Measurements from ENCODE around the gene FTCD.

The FTCD gene

GRCh38 chr21:46120301-46121285, 34.8 kb downstream of the FTCD start:
- DNase-seq (ENCODE audit: insufficient read length, low spot score) = peak; percentile 21
- TF ChIP-seq PAX5 (IDR thresholded peaks at IDR 0.05; ENCODE audit: insufficient read depth, low read length, severe bottlenecking) (no peak), POLR2AphosphoS5 (IDR thresholded peaks at IDR 0.05; ENCODE audit: low read depth, low read length) (no peak), TAF1 (IDR thresholded peaks at IDR 0.05; ENCODE audit: low read depth, low read length) (no peak), POU2F2 (IDR thresholded peaks at IDR 0.05; ENCODE audit: low read depth, low read length) (no peak), POLR2A (IDR thresholded peaks at IDR 0.05; ENCODE audit: low read depth, low read length) (no peak), SPI1 (IDR thresholded peaks at IDR 0.05; ENCODE audit: low read depth, low read length) (no peak)
- FAIRE-seq = no peak

GRCh38 chr21:46119637-46120271, 35.6 kb downstream of the FTCD start:
- FAIRE-seq (no peak), DNase-seq (ENCODE audit: insufficient read length, low spot score) (peak; percentile 19)
- TF ChIP-seq POU2F2 (IDR thresholded peaks at IDR 0.05; ENCODE audit: low read depth, low read length) (no peak), PAX5 (IDR thresholded peaks at IDR 0.05; ENCODE audit: insufficient read depth, low read length, severe bottlenecking) (no peak), TAF1 (IDR thresholded peaks at IDR 0.05; ENCODE audit: low read depth, low read length) (no peak), POLR2A (IDR thresholded peaks at IDR 0.05; ENCODE audit: low read depth, low read length) (no peak), POLR2AphosphoS5 (IDR thresholded peaks at IDR 0.05; ENCODE audit: low read depth, low read length) (no peak), SPI1 (IDR thresholded peaks at IDR 0.05; ENCODE audit: low read depth, low read length) (no peak)

- no peak for FAIRE-seq
These were observed 36.2 kb downstream of the FTCD start for GRCh38 chr21:46119144-46119636.

DNA sequence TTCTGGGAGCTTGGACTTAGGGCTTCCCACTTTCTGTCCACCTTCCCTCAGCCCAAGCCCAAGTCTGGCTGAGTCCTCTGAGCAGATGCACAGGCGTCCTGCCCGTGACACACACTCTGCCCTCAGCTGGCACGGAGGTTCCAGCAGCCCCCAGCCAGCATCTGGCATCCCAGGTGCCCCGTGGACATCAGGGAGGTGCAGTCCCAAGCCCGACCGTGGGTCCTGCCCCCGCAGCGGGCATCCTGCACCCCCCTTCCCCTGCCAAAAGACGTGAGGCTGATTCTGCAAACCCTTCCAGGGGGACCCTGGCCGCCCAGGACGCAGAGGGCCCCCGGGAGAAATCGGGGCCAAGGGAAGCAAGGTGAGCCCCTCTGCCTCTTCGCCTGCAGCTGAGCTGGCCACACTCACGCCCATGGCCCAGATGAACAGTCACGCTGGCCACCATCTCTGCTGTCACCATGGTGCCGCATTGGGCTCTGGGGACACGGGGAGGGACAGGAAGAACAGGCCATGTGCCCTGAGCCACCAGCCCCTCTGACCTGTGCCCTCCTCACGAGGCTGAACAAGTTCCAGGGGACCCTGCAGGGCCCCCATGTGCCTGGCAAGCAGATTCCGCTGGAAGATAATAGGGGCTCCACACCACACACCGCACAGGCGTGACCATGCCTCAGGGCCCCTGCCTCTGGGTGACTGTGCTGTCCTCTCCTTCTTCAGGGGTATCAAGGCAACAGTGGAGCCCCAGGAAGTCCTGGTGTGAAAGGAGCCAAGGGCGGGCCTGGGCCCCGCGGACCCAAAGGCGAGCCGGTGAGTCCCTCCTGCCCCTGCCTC, 36.8 kb downstream of the FTCD start:
- DNase-seq (ENCODE audit: insufficient read length, low spot score) (peak; percentile 18), FAIRE-seq (no peak)
- no peak for TF ChIP-seq POU2F2 (IDR thresholded peaks at IDR 0.05; ENCODE audit: low read depth, low read length)

More at GRCh38 chr21:46119144-46119636, 36.2 kb downstream of the FTCD start:
- TF ChIP-seq TAF1 (IDR thresholded peaks at IDR 0.05; ENCODE audit: low read depth, low read length) (no peak), PAX5 (IDR thresholded peaks at IDR 0.05; ENCODE audit: insufficient read depth, low read length, severe bottlenecking) (no peak), SPI1 (IDR thresholded peaks at IDR 0.05; ENCODE audit: low read depth, low read length) (no peak), POLR2A (IDR thresholded peaks at IDR 0.05; ENCODE audit: low read depth, low read length) (no peak), POU2F2 (IDR thresholded peaks at IDR 0.05; ENCODE audit: low read depth, low read length) (no peak), POLR2AphosphoS5 (IDR thresholded peaks at IDR 0.05; ENCODE audit: low read depth, low read length) (no peak)
- DNase-seq (ENCODE audit: insufficient read length, low spot score) = peak; percentile 7

DNA sequence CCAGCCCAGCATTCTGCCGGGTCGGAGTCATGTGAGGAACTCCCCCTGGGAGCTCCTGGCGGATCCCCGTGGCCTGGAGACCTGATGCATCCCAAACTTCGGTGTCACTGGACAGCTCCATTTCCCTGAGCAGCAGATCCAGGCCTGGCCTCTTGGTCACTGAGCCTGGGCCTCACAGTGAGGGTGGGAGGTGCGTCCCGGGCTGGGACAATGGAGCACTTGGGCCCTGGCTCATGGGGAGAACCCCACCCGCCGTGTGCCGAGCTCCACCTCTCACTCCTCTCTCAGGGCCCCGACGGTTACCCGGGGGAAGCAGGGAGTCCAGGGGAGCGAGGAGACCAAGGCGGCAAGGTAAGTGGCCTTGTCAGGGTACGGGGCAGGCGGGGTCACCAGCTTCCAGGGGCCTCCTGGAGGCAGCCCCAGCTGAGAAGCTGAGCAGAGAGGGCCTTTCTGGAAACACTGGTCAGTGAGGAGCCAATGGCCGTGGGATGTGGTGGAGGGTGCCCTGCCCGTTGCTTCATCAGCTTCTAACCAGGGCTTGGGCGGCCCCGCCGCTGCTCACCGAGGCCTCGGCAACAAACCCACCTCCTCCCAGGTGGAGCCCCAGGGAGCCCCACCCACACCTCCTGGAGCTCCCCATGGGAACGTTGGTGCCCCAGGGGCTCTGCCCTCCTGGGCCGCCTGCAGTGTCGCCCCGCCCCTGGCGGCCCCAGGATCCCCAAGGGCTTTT, 37.6 kb downstream of the FTCD start:
- TF ChIP-seq POLR2AphosphoS5 (IDR thresholded peaks at IDR 0.05; ENCODE audit: low read depth, low read length) (no peak), POU2F2 (IDR thresholded peaks at IDR 0.05; ENCODE audit: low read depth, low read length) (no peak), POLR2A (IDR thresholded peaks at IDR 0.05; ENCODE audit: low read depth, low read length) (no peak), TAF1 (IDR thresholded peaks at IDR 0.05; ENCODE audit: low read depth, low read length) (no peak), SPI1 (IDR thresholded peaks at IDR 0.05; ENCODE audit: low read depth, low read length) (no peak), PAX5 (IDR thresholded peaks at IDR 0.05; ENCODE audit: insufficient read depth, low read length, severe bottlenecking) (no peak)
- FAIRE-seq = no peak
- peak; percentile 24 for DNase-seq (ENCODE audit: insufficient read length, low spot score)

DNA sequence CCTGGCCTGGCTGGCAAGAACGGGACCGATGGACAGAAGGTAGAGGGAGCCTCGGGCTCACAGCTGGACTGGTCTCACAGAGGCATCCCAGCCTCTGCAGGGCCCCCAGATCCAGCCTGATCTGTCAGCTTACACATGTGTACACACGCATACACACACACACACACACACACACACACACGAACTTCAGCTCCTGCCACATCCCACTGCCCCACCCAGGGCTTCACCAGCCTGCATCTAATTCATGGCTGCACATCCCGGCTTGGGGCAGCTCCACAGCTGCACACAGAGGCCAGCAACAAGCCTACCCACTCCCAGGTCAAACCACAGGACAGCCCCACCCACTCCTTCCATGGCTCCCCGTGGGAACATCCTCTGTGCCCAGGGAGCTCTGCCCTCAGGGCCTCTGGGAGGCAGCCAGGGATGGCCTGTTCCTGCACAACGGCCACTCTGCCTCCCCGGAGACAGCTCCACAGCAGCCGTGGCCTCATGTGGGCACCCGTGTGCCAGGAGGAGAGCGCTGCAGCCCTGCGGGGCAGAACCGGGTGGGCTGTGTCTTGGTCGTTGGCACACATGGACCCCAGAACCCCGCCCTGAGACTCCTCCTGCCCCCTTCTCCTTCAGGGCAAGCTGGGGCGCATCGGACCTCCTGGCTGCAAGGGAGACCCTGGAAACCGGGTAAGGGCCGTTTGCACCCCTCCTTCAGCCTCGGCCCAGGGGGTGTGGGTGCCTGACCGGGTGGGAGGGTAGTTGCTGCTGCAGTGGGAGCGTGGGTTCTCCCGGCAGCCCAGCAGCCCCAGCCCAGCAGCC, 38.4 kb downstream of the FTCD start:
- TF ChIP-seq POLR2A (IDR thresholded peaks at IDR 0.05; ENCODE audit: low read depth, low read length) (no peak), TAF1 (IDR thresholded peaks at IDR 0.05; ENCODE audit: low read depth, low read length) (no peak), POLR2AphosphoS5 (IDR thresholded peaks at IDR 0.05; ENCODE audit: low read depth, low read length) (no peak), POU2F2 (IDR thresholded peaks at IDR 0.05; ENCODE audit: low read depth, low read length) (no peak), SPI1 (IDR thresholded peaks at IDR 0.05; ENCODE audit: low read depth, low read length) (no peak), PAX5 (IDR thresholded peaks at IDR 0.05; ENCODE audit: insufficient read depth, low read length, severe bottlenecking) (no peak)
- DNase-seq (ENCODE audit: insufficient read length, low spot score) (peak; percentile 15), FAIRE-seq (no peak)

DNA sequence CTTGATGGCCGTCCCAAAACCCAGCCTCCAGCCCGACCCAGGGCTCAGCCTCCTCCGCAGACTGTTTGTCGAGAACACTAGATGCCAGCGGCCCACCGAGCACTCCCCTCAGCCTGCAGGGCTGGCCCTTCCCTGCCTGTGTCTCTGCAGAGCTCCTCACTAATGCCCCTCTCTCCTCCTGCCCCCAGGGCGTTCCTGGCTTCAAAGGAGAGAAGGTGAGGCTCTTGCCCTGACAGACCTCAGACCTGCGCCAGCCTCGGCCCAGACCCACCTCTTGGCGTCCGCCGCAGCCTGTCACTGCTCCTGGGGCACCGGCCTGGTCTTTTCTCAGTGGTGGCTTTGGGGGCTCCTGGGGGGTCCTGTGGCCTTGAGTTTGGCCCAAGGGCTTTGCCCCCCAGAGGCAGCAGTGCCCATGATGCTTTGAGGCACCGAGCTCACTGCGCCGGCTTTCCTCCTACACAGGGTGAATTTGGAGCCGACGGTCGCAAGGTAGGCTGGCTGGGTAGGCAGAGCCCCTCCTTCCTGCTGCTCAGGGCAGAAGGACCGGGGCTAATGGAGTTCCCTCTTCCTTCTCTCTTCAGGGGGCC, 39.1 kb downstream of the FTCD start:
- no peak for FAIRE-seq
- TF ChIP-seq SPI1 (IDR thresholded peaks at IDR 0.05; ENCODE audit: low read depth, low read length) (no peak), TAF1 (IDR thresholded peaks at IDR 0.05; ENCODE audit: low read depth, low read length) (no peak), POLR2AphosphoS5 (IDR thresholded peaks at IDR 0.05; ENCODE audit: low read depth, low read length) (no peak), POLR2A (IDR thresholded peaks at IDR 0.05; ENCODE audit: low read depth, low read length) (no peak), POU2F2 (IDR thresholded peaks at IDR 0.05; ENCODE audit: low read depth, low read length) (no peak), PAX5 (IDR thresholded peaks at IDR 0.05; ENCODE audit: insufficient read depth, low read length, severe bottlenecking) (no peak)
- DNase-seq (ENCODE audit: insufficient read length, low spot score) = peak; percentile 9
